Fibroblast of skin of right biceps (primary cell): ENCODE data around the gene EHBP1L1.

Experiments used
- DNase-seq: peaks from one replicate; pipeline ENCODE4 v3.0.0-alpha.2; 2013

EHBP1L1 gene

GRCh38 chr11:65598258-65598699 lies 22.4 kb downstream of the EHBP1L1 start:
- no peak for DNase-seq

- no peak for DNase-seq
Measured at GRCh38 chr11:65599216-65599954, 23.5 kb downstream of the EHBP1L1 start.

GRCh38 chr11:65599955-65600246 lies 24.0 kb downstream of the EHBP1L1 start:
- DNase-seq: no peak

GRCh38 chr11:65604258-65604657 lies 28.4 kb downstream of the EHBP1L1 start:
- DNase-seq: no peak

GRCh38 chr11:65606876-65607613 lies 31.2 kb downstream of the EHBP1L1 start:
- DNase-seq: peak; percentile 98

DNA sequence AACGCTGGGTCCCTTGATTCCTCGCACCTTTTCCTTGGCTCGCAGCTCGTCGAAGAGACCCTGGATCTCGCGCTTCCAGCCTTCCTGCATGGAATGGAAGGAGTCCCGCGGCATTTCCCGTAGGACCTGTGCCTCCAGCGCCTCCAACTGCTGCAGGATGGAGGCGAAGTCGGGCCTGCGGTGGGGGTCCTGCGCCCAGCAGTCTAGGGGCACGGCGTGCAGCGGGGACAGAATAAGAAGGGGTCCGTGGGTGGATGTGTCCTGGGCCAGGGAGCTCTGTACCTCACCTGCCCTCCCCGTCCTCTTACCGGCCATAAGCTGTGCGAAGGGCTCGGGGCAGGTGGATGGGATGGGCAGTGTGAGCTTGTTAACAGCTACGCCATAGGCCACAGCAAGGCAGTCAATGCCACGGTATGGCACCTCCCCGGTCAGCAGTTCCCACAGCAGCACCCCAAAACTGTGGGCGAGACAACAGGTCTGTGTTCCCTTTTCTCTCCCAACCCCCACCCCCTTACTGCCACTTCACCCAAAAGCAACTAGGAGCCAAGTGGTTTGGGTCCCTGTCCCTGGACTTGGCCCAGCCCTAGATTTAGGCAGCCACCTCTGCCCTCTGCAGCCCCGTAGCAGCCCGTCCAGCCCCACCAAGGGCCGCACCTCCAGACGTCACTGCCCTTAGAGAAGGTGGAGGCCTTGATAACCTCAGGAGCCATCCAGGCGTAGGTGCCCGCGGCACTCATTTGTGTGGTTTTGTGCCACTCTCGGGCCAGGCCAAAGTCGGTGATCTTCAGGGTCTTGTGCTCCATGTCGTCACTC lies 32.0 kb downstream of the EHBP1L1 start:
- no peak for DNase-seq

DNA sequence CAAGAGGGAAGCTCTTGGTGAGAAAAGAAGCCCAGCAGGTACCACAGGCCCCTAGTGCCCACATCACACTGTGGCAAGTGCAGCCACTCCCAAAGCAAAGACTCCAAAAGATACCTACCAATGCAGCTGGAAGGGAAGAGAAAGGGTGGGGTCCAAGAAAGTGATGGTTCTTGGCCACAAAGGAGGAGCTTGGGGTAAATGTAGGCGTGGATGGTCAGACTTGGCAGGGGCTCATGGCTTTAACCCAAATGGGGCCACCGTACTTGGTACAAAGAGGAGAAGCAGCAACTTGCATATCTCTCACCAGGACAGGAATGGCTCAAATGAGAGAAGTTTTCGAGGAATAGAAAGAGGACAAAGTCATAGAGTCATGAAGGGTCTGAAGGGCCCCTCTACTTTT lies 33.4 kb downstream of the EHBP1L1 start:
- no peak for DNase-seq

- no peak for DNase-seq
Measured at GRCh38 chr11:65609665-65610064, 33.8 kb downstream of the EHBP1L1 start.

- DNase-seq: no peak
Measured at GRCh38 chr11:65610404-65610803, 34.6 kb downstream of the EHBP1L1 start.

- no peak for DNase-seq
Measured at GRCh38 chr11:65611028-65611757, 35.3 kb downstream of the EHBP1L1 start.

- no peak for DNase-seq
Measured at GRCh38 chr11:65611758-65612603, 36.1 kb downstream of the EHBP1L1 start.

GRCh38 chr11:65612691-65613090 lies 36.8 kb downstream of the EHBP1L1 start:
- DNase-seq: no peak

- no peak for DNase-seq
Measured at GRCh38 chr11:65613091-65613928, 37.5 kb downstream of the EHBP1L1 start.

DNA sequence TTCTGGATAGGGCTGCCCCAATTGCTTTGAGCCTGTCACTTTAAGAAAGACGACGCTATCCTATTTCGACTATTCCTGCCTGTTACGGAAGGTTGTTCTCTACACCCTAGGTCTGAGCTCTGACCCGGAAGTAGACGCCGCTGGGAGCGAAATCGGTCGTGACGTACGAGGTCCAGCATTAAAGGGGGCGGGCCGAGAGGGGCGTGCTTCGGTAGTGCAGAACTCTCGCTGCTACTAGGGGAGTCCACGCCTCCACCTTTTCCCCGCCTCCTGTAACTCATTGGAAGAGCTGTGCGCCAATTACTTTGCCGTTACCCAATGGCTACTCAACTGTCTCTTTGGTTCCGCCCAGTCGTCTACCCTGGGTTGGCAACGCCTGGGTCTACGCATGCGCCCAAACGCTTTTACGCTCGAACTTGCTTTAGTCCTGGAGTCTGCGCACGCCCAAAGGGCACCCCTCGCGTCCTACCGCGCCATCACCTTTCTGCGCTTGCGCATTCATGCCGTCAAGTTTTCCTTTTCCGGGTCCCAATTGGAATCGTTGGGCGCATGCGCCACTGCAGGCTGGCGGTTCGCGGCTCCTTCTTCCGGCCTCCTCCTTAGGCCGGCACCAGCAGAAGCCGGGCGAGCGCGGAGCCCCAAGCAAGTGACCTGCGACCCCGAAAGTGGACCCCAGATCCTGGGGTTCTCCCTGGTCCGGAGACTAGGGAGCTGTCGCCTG lies 39.5 kb downstream of the EHBP1L1 start, which contains the start of gene PCNX3:
Gene PCNX3, plus strand, starts transcription at position 548 of the 721 bp plus-strand sequence. CDS start 536 bp downstream, outside the sequence.
- peak; percentile 100 for DNase-seq

DNA sequence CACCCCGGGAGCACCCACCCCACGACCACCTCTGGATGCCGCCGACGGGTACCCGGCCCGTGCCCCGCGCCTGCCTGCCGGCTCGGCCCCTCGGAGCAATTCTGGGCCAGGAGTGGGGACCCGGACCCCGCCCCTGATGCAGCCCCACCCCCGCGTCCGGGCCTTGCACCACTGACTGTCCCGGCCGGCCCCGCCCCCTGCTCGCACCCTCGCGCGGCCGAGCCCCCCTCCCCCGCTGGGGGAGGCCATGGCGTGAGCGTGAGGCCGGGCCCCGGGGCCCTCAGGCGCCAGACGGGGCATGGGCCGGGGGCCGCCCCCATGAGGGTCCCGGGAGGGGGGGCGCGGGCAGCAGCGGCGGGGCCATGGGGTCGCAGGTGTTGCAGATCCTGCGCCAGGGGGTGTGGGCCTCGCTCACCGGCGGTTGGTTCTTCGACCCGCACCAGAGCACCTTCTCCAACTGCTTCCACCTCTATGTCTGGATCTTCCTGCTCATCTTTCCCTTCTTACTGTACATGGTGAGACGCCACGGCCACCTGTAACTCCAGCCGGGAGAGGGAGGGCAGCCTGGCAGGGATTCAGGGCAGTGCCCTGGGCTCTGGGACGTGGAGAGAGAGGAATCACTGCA lies 40.2 kb downstream of the EHBP1L1 start:
- DNase-seq: peak; percentile 22

DNA sequence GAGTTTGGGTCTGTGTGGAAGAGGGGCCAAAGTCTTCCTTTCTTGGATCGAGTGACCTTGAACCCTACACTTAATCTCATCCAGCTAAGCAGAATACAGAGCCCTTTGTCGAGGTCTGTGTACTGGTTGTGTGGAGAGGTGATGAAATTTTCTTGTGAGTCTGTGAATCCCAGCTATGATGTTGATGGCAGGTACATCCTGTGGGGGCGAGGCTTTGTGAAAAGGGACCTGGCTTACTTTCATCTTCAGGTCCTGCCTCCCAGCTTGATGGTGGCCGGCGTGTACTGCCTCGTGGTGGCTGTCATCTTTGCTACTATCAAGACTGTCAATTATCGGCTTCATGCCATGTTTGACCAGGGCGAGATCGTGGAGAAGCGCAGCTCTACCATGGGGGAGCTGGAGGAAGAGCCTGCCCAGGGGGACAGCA lies 40.7 kb downstream of the EHBP1L1 start:
- no peak for DNase-seq

DNA sequence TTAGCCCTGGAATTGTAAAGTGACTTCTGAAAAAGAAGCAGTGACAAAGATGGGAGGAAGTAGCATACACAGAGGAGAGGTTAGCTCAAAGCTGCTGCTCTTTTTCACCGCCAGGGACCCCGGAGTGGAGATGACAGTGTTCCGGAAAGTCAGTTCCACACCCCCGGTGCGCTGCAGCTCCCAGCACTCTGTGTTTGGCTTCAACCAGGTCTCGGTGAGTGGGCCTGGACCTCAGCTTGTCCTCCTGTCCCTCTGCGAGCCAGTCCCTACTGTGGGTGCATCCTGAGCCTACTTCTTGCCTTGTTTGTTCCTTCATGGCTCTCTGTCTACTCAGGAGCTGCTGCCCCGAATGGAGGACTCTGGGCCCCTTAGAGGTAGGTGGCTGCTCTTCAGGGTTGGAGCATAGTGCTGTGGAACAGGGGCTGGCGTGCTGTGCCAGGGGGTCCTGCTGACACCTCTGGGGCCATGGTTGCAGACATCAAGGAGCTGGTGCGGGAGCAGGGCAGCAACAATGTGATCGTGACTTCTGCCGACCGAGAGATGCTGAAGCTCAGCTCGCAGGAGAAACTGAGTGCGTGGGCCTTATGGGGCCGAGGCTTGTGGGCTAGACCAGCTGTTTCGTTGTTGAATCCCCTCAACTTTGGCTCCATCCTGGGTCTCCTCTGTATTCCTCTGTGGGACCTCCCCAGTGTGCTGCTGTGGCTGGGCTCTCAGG lies 41.4 kb downstream of the EHBP1L1 start:
- DNase-seq: no peak

- DNase-seq: no peak
Measured at GRCh38 chr11:65617990-65618751, 42.3 kb downstream of the EHBP1L1 start.
